Muscle layer of duodenum (tissue), 2 donors: ENCODE data around the gene RACGAP1.

Experiments
- H3K27ac ChIP-seq: one replicate; pipeline ENCODE4 v1.7.0; 2013; ENCODE audit warnings: mild to moderate bottlenecking, low read length
- H3K27me3 ChIP-seq: one replicate; pipeline ENCODE4 v1.7.0; 2013; ENCODE audit warnings: low read depth, mild to moderate bottlenecking, control low read depth, low read length
- H3K36me3 ChIP-seq, 2 donors: one replicate each; pipeline ENCODE4 v1.7.0; 2013; ENCODE audit warnings: low read length in 2 of 2, control low read depth in 1 of 2, mild to moderate bottlenecking in 1 of 2; ENCODE audit not compliant: insufficient read depth in 2 of 2, control insufficient read depth in 1 of 2
- H3K4me1 ChIP-seq, 2 donors: one replicate each; pipeline ENCODE4 v1.7.0; 2013; ENCODE audit warnings: low read length in 2 of 2, mild to moderate bottlenecking in 2 of 2, control low read depth in 1 of 2, moderate library complexity in 1 of 2; ENCODE audit not compliant: insufficient read depth in 2 of 2, control insufficient read depth in 1 of 2
- H3K4me3 ChIP-seq, 2 donors: one replicate each; pipeline ENCODE4 v1.7.0; 2013; ENCODE audit warnings: low read length in 2 of 2, low read depth in 1 of 2, mild to moderate bottlenecking in 1 of 2
- H3K9me3 ChIP-seq, 2 donors: one replicate each; pipeline ENCODE4 v1.7.0; 2013; ENCODE audit warnings: low read length in 2 of 2, control low read depth in 1 of 2, mild to moderate bottlenecking in 1 of 2; ENCODE audit not compliant: control insufficient read depth in 1 of 2
- donor health status: healthy.

RACGAP1 gene

GRCh38 chr12:50024805-50025186 lies 498 bp downstream of the RACGAP1 start:
- no peaks in the 10 kb centered on the region for H3K9me3 ChIP-seq
- H3K27me3 ChIP-seq, result no peaks in the 10 kb centered on the region
- peaks cover 0 to 10% of the 10 kb centered on the region in 2 donors for H3K4me1 ChIP-seq
- no peak overlapping the region for H3K27ac ChIP-seq
- no peaks in the 10 kb centered on the region for H3K36me3 ChIP-seq
- peak overlapping the region; percentile 63 to 92 for H3K4me3 ChIP-seq

- Histone ChIP-seq H3K36me3 (no peaks in the 10 kb centered on the region), H3K27ac (no peak overlapping the region), H3K4me3 (peak overlapping the region; percentile 63 to 92)
Observed at GRCh38 chr12:50024227-50024626, 1.1 kb downstream of the RACGAP1 start.

GRCh38 chr12:50022903-50023302 lies 2.4 kb downstream of the RACGAP1 start:
- Histone ChIP-seq H3K27ac (no peak overlapping the region), H3K36me3 (no peaks in the 10 kb centered on the region), H3K9me3 (no peaks in the 10 kb centered on the region), H3K4me1 (peaks cover 0 to 22% of the 10 kb centered on the region in 2 donors), H3K27me3 (no peaks in the 10 kb centered on the region), H3K4me3 (no peak overlapping the region)

More at GRCh38 chr12:50024227-50024626, 1.1 kb downstream of the RACGAP1 start:
- Histone ChIP-seq H3K27me3 (no peaks in the 10 kb centered on the region), H3K9me3 (no peaks in the 10 kb centered on the region), H3K4me1 (peaks cover 0 to 11% of the 10 kb centered on the region in 2 donors)

- Histone ChIP-seq H3K36me3 (no peaks in the 10 kb centered on the region), H3K27ac (no peak overlapping the region), H3K27me3 (no peaks in the 10 kb centered on the region), H3K4me3 (peak overlapping the region in 1 of 2 donors; percentile 10), H3K4me1 (peaks cover 0 to 27% of the 10 kb centered on the region in 2 donors), H3K9me3 (no peaks in the 10 kb centered on the region)
Observed at GRCh38 chr12:50021031-50021430, 4.3 kb downstream of the RACGAP1 start.

- Histone ChIP-seq H3K4me3 (no peak overlapping the region), H3K27me3 (no peaks in the 10 kb centered on the region), H3K9me3 (no peaks in the 10 kb centered on the region), H3K27ac (no peak overlapping the region), H3K36me3 (no peaks in the 10 kb centered on the region), H3K4me1 (peaks cover 0 to 21% of the 10 kb centered on the region in 2 donors)
Observed at GRCh38 chr12:50019524-50019923, 5.8 kb downstream of the RACGAP1 start.

GRCh38 chr12:50018968-50019367 lies 6.3 kb downstream of the RACGAP1 start:
- H3K9me3 ChIP-seq, result no peaks in the 10 kb centered on the region
- H3K27ac ChIP-seq, result no peak overlapping the region
- no peak overlapping the region for H3K4me3 ChIP-seq
- H3K27me3 ChIP-seq, result no peaks in the 10 kb centered on the region
- no peaks in the 10 kb centered on the region for H3K36me3 ChIP-seq
- peaks cover 0 to 17% of the 10 kb centered on the region in 2 donors for H3K4me1 ChIP-seq

GRCh38 chr12:50018154-50018553 lies 7.1 kb downstream of the RACGAP1 start:
- Histone ChIP-seq H3K27ac (peak overlapping the region; percentile 27), H3K27me3 (no peaks in the 10 kb centered on the region)

GRCh38 chr12:50017641-50018040 lies 7.7 kb downstream of the RACGAP1 start:
- H3K4me1 ChIP-seq, result peaks cover 0 to 17% of the 10 kb centered on the region in 2 donors
- no peaks in the 10 kb centered on the region for H3K9me3 ChIP-seq
- no peak overlapping the region for H3K4me3 ChIP-seq
- peak overlapping the region; percentile 84 for H3K27ac ChIP-seq
- no peaks in the 10 kb centered on the region for H3K36me3 ChIP-seq
- H3K27me3 ChIP-seq, result no peaks in the 10 kb centered on the region

More at GRCh38 chr12:50018154-50018553, 7.1 kb downstream of the RACGAP1 start:
- peaks cover 0 to 17% of the 10 kb centered on the region in 2 donors for H3K4me1 ChIP-seq
- no peaks in the 10 kb centered on the region for H3K36me3 ChIP-seq
- no peaks in the 10 kb centered on the region for H3K9me3 ChIP-seq
- H3K4me3 ChIP-seq, result no peak overlapping the region

- H3K4me3 ChIP-seq, result no peak overlapping the region
- H3K9me3 ChIP-seq, result no peaks in the 10 kb centered on the region
- no peaks in the 10 kb centered on the region for H3K36me3 ChIP-seq
- H3K27ac ChIP-seq, result peak overlapping the region; percentile 84
- H3K27me3 ChIP-seq, result no peaks in the 10 kb centered on the region
- peaks cover 0 to 17% of the 10 kb centered on the region in 2 donors for H3K4me1 ChIP-seq
Observed at GRCh38 chr12:50016501-50017475, 8.5 kb downstream of the RACGAP1 start.

GRCh38 chr12:50014342-50014741 lies 11.0 kb downstream of the RACGAP1 start:
- H3K4me1 ChIP-seq, result peaks cover 0 to 17% of the 10 kb centered on the region in 2 donors
- H3K4me3 ChIP-seq, result no peak overlapping the region
- no peaks in the 10 kb centered on the region for H3K9me3 ChIP-seq
- no peaks in the 10 kb centered on the region for H3K36me3 ChIP-seq
- no peaks in the 10 kb centered on the region for H3K27me3 ChIP-seq
- no peak overlapping the region for H3K27ac ChIP-seq

- no peak overlapping the region for H3K27ac ChIP-seq
- H3K4me1 ChIP-seq, result peaks cover 0 to 9% of the 10 kb centered on the region in 2 donors
- no peaks in the 10 kb centered on the region for H3K27me3 ChIP-seq
- no peaks in the 10 kb centered on the region for H3K9me3 ChIP-seq
- no peak overlapping the region for H3K4me3 ChIP-seq
- H3K36me3 ChIP-seq, result no peaks in the 10 kb centered on the region
Observed at GRCh38 chr12:50013361-50014147, 11.7 kb downstream of the RACGAP1 start.
